ENCODE data around the gene CUBN. TPM values are rescaled to one million over a fixed set of nuclear protein-coding genes. Genes with fewer than 3 reads are reported as not detected.

Gene CUBN
- total RNA-seq, 4 donors from 2014 or later: 0.54 to 1.8 (median 1.3) TPM

GRCh38 chr10:17147884-17148489, 18.4 kb upstream of the CUBN start:
- intact Hi-C loops (cut with DNase I; ENCODE audit: low total_unique reads): no loop called here
- DNase-seq (ENCODE audit: low spot score in 2 of 2): peak in 1 of 2 donors; percentile 22

GRCh38 chr10:17146892-17147291, 17.3 kb upstream of the CUBN start:
- 84 to 93% methylated on average over 3 of the region's 3 CpGs for WGBS, 2 donors

More at GRCh38 chr10:17147884-17148489, 18.4 kb upstream of the CUBN start:
- no peak overlapping the region for H3K4me3 ChIP-seq (ENCODE audit: low read depth, poor library complexity, severe bottlenecking)
- TF ChIP-seq POLR2A (IDR thresholded peaks at IDR 0.05): no peak
- no peak for TF ChIP-seq CTCF (IDR thresholded peaks at IDR 0.05)
- WGBS, 2 donors: 81 to 83% methylated on average over 5 of the region's 5 CpGs

GRCh38 chr10:17145239-17145638, 15.6 kb upstream of the CUBN start:
- no peak overlapping the region for H3K4me3 ChIP-seq (ENCODE audit: low read depth, poor library complexity, severe bottlenecking)
- WGBS, 2 donors: 88 to 97% methylated on average over 1 of the region's 1 CpG
- intact Hi-C loops (cut with DNase I; ENCODE audit: low total_unique reads): no loop called here
- TF ChIP-seq POLR2A (IDR thresholded peaks at IDR 0.05) (no peak), CTCF (IDR thresholded peaks at IDR 0.05) (no peak)
- DNase-seq (ENCODE audit: low spot score in 2 of 2): no peak

More at GRCh38 chr10:17146892-17147291, 17.3 kb upstream of the CUBN start:
- TF ChIP-seq POLR2A (IDR thresholded peaks at IDR 0.05) (no peak), CTCF (IDR thresholded peaks at IDR 0.05) (no peak)
- intact Hi-C loops (cut with DNase I; ENCODE audit: low total_unique reads): no loop called here
- DNase-seq (ENCODE audit: low spot score in 2 of 2): no peak
- no peak overlapping the region for H3K4me3 ChIP-seq (ENCODE audit: low read depth, poor library complexity, severe bottlenecking)

- TF ChIP-seq CTCF (IDR thresholded peaks at IDR 0.05) (no peak), POLR2A (IDR thresholded peaks at IDR 0.05) (no peak)
- intact Hi-C loops (cut with DNase I; ENCODE audit: low total_unique reads): no loop called here
- 76 to 85% methylated on average over 5 of the region's 5 CpGs for WGBS, 2 donors
- no peak overlapping the region for H3K4me3 ChIP-seq (ENCODE audit: low read depth, poor library complexity, severe bottlenecking)
- DNase-seq (ENCODE audit: low spot score in 2 of 2): no peak
Measured at GRCh38 chr10:17144757-17145156, 15.1 kb upstream of the CUBN start.

- intact Hi-C loops (cut with DNase I; ENCODE audit: low total_unique reads): no loop called here
- 96 to 97% methylated on average over 2 of the region's 2 CpGs for WGBS, 2 donors
- H3K4me3 ChIP-seq (ENCODE audit: low read depth, poor library complexity, severe bottlenecking): no peak overlapping the region
- TF ChIP-seq POLR2A (IDR thresholded peaks at IDR 0.05) (no peak), CTCF (IDR thresholded peaks at IDR 0.05) (no peak)
- DNase-seq (ENCODE audit: low spot score in 2 of 2): no peak
Measured at GRCh38 chr10:17144032-17144431, 14.4 kb upstream of the CUBN start.
